Lower leg skin (tissue), 4 donors: Measurements from ENCODE around the gene CSMD2. TPM values are rescaled to one million over a fixed set of nuclear protein-coding genes. Genes with fewer than 3 reads are reported as not detected.
A peak's percentile ranks its signal among the peaks of the same experiment; 100 is the strongest.

Experiments used
- DNase-seq, 2 donors: peaks; one replicate each; pipeline ENCODE4 v3.0.0-alpha.2; 2019; ENCODE audit warnings: low spot score in 2 of 2
- H3K4me3 ChIP-seq: fragments of 200-600 bp; sonication (generic); 2 replicates; pipeline ENCODE4 v1.5.1; 2017; ENCODE audit warnings: mild to moderate bottlenecking, low read depth; ENCODE audit not compliant: poor library complexity, severe bottlenecking
- CTCF ChIP-seq, 3 donors: fragments of 450-650 bp; IDR thresholded peaks; one replicate each; pipeline ENCODE4 v1.5.1; 2016; ENCODE audit warnings: antibody characterized with exemption in 3 of 3, mild to moderate bottlenecking in 3 of 3, moderate library complexity in 2 of 3
- POLR2A ChIP-seq, 2 donors: fragments of 450-650 bp; IDR thresholded peaks; one replicate each; pipeline ENCODE4 v1.6.1; 2016 to 2017; ENCODE audit warnings: antibody characterized with exemption in 2 of 2, mild to moderate bottlenecking in 1 of 2, moderate library complexity in 1 of 2
- WGBS, 2 donors: methylation state at CpG; one replicate each; pipeline ENCODE4 v1.1.5; 2018; 5-methylcytosine and 5-hydroxymethylcytosine counted together
- intact Hi-C: fragments of 100-400 bp; cut with DNase I; formaldehyde crosslinking; loops from one replicate; pipeline ENCODE4 v1.15.0; 2023; ENCODE audit warnings: low total_unique reads
- total RNA-seq, 4 donors: library from RNA; depleted of rRNA; stranded (reverse); fragments of >200 nt; gene quantifications; one replicate each; pipeline ENCODE4 v1.1.0, GENCODE V29; 2016

The CSMD2 gene
- total RNA-seq, 4 donors from 2014 or later: 0.11 to 1.0 TPM; not detected in 2

- no peak for TF ChIP-seq POLR2A (IDR thresholded peaks at IDR 0.05)
- TF ChIP-seq CTCF (IDR thresholded peaks at IDR 0.05): no peak
- H3K4me3 ChIP-seq: no peak overlapping the region
- DNase-seq: no peak
- intact Hi-C loops: no loop called here
- 89 to 99% methylated on average over 4 of the region's 4 CpGs for WGBS, 2 donors
Observed at GRCh38 chr1:33836911-33837310, 328.1 kb downstream of the CSMD2 start.

GRCh38 chr1:33828654-33829053, 336.4 kb downstream of the CSMD2 start:
- TF ChIP-seq POLR2A (IDR thresholded peaks at IDR 0.05) (no peak), CTCF (IDR thresholded peaks at IDR 0.05) (no peak)
- WGBS, 2 donors: 73 to 94% methylated on average over 5 of the region's 5 CpGs
- H3K4me3 ChIP-seq: no peak overlapping the region
- intact Hi-C loops: no loop called here
- DNase-seq: peak in 1 of 2 donors; percentile 36

- no peak for DNase-seq
- TF ChIP-seq POLR2A (IDR thresholded peaks at IDR 0.05) (no peak), CTCF (IDR thresholded peaks at IDR 0.05) (no peak)
- H3K4me3 ChIP-seq: no peak overlapping the region
- intact Hi-C loops: no loop called here
- 60 to 81% methylated on average over 5 of the region's 5 CpGs for WGBS, 2 donors
Observed at GRCh38 chr1:33828059-33828458, 337.0 kb downstream of the CSMD2 start.

- no peak for TF ChIP-seq POLR2A (IDR thresholded peaks at IDR 0.05)
- TF ChIP-seq CTCF (IDR thresholded peaks at IDR 0.05): no peak
- 90% methylated on average over 5 of the region's 5 CpGs for WGBS, 2 donors
- DNase-seq: no peak
- no peak overlapping the region for H3K4me3 ChIP-seq
- intact Hi-C loops: no loop called here
Observed at GRCh38 chr1:33826711-33827110, 338.3 kb downstream of the CSMD2 start.

- TF ChIP-seq CTCF (IDR thresholded peaks at IDR 0.05) (no peak), POLR2A (IDR thresholded peaks at IDR 0.05) (no peak)
- H3K4me3 ChIP-seq: no peak overlapping the region
- DNase-seq: no peak
- intact Hi-C loops: no loop called here
Observed at GRCh38 chr1:33826311-33826710, 338.7 kb downstream of the CSMD2 start.

GRCh38 chr1:33825506-33825905, 339.5 kb downstream of the CSMD2 start:
- H3K4me3 ChIP-seq: no peak overlapping the region
- no peak for DNase-seq
- intact Hi-C loops: no loop called here
- 86 to 91% methylated on average over 10 of the region's 10 CpGs for WGBS, 2 donors
- TF ChIP-seq CTCF (IDR thresholded peaks at IDR 0.05): no peak
- no peak for TF ChIP-seq POLR2A (IDR thresholded peaks at IDR 0.05)
